ENCODE data around the gene TPPP.

TPPP gene

DNA sequence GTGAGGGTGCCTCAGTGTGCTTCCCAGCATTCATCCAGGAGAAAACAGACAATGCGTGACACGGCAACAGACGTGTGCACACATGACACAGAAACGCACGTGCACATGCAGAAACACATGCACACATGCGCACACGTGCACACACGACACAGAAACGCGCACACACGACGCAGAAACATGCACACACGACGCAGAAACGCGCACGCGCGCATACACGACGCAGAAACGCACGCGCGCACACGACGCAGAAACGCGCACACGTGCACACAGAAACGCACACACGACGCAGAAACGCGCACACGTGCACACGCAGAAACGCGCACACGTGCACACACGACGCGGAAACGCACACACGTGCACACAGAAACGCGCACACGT, 16.5 kb downstream of the TPPP start:
- DNase-seq = no peak

DNA sequence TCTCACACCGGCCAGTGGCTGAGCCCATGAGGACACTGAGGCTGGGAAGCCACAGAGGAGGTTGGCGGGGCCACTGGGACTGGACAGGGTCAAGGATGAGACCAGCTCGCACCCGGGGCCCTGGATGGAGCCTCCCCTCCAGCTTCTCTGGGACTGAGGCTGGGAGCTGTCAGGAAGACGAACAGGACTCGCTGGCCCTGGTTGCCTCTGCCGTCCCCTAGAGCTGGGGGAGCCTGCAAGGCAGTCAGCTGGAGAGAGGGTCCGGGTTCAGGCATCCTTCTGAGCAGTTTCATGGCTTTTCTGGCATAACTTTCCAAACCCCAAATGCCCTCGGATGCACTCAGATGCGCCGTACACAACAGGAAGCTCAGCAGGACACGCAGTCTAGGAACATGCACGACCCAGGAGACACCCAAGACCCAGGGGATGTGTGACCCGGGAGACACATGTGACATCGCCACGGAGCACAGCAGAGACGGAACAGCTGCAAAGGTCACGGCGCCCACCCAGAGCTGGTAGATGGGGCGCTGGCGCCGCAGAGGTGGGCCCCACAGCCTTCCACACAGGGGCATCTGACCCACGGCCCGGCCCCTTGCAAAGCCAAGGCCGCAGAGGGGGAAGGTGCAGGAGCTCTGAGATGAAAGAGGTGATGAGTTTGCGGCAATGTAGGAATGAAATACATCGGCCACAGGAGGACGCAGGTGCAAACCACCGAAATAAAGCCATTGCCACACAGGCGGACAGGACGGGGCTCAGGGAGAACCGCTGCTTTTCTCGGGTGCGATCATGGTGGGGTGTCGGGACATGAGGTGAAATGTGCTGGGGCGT, 17.1 kb downstream of the TPPP start:
- DNase-seq = no peak

DNA sequence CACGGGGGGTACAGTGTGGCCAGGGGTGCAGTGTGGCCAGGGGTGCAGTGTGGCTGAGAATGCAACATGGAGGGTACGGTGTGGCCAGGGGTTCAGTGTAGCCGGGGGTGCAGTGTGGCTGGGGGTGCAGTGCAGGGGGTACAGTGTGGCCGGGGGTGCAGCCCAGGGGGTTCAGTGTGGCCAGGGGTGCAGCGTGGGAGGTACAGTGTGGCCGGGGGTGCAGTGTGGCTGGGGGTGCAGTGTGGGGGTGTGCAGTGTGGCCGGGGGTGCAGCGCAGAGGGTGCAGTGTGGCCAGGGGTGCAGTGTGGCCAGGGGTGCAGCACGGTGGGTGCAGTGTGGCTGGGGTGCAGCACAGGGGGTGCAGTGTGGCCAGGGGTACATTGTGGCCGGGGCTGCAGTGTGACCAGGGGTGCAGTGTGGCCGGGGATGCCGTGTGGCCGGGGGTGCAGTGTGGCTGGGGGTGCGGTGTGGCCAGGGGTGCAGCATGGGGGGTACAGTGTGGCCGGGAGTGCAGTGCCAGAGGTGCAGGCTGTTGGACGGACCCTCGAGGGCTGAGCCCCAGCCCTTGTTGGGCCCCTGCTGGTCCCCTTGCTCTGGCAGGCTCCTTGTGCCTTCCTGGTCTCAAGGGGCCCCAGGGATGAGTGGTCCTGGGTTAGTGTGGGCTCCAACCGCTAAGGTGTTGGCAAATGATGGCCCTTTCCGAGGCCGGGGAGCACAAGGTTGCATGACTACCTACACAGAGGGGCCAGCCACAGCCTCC, 17.9 kb downstream of the TPPP start:
- DNase-seq = no peak

DNA sequence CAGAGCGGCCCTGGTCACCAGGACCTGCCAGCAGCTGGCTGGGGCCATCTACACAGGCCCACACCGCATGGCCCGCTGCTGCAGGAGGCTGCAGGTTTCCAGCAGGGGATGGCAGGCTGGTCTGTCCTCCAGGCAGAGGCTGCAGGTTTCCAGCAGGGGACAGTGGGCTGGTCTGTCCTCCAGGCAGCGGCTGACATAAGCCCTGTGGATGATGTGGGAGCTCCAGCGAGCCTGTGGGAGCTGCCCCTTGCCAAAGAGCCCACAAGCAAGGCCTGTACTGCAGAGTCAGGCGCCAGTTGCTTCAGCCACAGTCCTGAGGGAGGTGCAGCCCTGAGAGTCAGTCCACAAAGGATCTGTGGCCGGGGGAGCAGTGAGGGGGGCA, 18.5 kb downstream of the TPPP start:
- DNase-seq = no peak

DNA sequence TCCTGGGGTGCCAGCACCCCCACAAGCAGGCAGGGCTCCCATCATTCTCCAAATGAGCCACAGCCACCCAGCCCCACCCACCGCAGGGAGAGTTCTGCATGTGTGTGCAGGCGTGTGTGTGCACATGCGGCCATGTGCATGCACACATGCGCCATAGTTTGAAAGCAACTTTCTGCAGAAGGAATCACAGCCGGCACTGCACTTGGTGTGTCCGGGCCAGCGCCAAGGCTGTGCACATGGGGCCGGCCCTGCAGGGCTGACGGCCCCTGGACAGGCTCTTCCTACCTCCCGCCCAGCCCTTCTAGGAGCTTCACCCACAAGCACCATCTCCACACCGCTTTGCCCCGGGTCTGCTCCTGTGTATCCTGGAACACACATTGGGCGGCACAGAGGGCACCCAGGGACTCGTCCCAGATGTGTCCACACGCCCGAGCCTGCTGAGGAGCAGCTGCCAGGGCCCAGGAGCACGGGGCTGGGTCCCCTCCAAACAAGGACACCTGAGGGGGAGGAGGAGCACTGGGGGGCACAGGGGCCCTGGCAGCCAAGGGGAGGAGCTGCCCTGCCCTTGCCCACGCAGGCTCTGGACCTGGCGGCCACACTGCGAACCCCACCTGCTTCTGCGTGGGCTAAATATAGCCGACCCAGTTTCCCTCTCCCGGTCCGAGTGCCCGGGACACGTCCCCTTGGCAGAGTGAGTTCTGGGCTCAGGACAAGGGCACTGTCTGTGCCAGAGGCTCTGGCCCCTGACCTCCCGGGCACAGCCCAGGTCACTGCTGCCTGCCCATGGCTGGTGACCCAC, 19.1 kb downstream of the TPPP start:
- no peak for DNase-seq

DNA sequence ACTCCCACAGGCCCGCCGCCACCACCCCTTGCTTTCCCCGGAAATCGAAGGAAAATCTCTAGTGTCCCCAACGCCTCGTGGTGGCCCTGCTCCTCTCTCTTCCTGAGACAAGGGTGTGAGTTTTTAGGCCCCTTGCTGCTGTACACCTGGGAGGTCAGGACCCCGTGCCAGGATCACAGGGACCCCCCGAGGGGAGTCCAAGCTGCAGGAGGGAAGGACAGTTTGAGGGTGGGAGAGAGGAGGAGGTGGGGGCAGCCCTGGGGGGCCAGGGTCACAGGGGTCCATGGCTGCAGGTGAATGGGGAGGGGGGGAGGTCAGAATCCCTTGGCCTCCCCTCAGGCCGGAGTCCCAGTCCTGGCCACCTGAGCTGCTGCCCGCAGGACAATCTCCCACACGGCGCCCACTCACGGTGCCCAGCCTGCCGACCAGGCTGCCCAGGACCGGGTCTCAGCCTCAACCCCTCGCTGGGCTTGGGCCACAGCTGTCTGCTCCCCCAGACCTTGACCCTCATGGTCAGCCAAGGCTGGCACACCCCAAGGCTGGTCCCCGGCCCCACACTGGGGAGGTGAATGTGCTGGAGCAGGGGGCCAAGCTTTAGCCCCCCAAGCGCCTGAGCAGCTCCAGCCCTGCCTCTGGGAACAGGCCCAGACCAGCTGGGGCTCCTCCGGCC, 19.9 kb downstream of the TPPP start:
- no peak for DNase-seq

DNA sequence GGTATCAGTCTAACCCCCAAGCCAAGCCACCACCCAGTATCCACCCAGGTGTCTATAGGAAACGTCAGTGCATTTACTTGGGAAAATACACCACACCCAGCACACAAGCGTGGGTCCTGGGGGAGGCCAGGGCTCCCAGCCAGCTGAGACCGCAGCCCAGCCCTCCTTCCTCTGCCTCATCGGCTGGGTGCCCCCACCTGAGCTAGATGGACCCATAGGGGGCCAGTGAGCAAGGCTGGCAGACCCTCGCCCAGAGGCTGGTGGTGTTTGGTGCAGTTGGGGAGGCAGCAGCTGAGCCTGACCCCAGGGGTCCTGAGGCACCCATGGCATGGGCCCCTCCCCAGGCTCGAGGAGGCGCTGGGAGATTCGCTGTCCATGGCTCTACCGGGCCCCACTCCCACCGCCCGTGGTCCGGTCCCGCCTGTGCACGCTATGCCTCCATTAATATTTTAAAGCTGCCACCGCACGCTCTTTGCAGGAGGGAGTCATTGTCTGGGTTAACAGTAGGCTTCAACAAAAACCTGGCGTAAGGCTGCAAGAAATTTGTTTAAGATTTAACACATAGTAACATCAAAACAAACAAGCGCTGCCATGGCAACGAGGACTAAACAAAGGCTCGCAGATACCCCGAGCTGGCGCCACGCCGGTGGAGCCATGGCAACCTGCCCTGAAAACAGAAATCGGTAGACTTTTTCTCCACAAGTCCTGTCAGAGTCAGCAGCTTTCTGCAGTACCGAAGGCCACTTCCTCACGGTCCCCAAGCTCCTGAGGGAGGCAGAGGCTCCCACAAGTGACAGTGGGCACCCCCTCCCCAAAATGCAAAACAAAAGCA, 20.6 kb downstream of the TPPP start:
- DNase-seq = no peak

DNA sequence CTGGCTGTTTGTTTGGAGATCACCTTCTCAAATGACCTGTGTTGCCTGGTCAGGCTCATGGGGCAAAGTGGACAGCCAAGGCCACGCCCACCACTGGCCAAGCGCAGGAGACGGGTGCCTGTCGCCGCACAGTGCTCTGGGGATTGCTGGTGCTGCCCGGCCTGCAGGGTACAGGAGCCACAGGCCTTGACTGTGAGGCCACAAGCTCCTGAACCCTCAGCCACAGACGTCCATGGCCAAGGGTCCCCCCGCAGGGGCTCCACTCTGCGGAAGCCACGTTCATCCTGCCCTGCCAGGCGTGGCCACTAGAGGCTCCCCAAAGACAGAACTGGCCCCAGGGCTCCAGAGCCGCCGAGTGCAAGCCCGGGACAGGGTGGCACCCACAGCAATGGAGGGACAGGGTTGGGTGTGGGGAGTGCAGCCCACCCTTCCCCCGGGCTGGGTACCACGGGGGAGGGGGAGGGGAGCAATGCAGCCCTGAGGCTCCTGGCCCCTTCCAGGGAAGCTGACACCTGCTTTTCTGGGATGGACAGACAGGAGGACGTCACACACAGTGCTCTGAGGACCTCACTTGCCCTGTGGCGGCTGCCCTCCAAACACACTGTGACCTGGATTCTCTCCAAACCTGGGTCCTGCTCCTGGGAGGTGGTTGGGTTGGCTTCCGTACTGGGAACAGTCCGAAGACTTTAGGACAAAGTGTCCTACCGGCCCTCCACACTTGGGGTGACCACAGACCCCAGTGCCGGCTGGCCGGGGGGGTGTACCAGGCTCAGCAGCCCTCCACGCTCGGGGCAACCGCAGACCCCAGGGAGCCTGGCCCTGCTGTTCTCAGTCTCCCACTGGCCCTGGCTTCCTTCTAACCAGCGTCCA, 21.5 kb downstream of the TPPP start:
- DNase-seq = peak; percentile 25

DNA sequence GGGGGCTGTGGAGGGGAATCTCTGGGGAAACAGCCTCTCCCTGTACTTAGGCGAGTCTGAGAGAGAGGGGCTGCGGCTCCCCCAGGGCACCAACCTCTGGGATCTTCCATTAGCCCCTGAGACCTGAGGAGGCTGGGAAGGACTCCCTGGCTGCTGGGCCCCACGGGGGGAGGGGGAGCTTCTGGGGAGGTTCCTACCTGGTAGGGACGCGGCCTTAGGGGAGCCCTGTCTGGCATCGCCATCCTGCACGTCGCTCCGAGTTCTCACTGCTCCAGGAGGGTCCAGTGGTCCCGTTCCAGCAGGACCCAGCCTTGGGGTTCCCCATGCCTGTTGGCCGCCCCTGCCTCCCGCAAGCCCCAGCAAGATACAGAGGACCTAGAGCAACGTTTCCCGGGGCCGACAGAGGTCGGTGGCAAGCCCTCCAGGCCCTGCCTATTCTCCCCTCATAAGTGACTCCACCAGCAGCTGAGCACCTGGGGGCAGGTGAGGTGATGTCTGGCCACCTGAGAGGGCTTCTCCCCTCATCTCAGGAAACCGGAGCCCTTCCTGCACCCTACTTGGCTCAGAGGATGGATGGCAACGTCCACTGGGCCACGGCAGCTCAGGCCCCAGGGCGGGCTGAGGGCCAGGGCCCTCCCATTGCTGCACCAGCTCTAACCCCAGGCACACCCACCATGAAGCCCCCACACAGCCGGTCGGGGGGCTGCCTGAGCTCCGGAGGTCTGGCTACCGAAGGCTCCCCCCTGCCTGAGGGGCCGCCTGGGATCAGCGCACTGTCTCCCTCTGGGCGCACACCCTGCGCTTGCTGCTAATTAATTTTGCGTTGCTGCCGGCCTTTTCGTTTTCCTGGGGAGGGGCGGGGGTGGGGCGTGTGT, 22.5 kb downstream of the TPPP start:
- no peak for DNase-seq

DNA sequence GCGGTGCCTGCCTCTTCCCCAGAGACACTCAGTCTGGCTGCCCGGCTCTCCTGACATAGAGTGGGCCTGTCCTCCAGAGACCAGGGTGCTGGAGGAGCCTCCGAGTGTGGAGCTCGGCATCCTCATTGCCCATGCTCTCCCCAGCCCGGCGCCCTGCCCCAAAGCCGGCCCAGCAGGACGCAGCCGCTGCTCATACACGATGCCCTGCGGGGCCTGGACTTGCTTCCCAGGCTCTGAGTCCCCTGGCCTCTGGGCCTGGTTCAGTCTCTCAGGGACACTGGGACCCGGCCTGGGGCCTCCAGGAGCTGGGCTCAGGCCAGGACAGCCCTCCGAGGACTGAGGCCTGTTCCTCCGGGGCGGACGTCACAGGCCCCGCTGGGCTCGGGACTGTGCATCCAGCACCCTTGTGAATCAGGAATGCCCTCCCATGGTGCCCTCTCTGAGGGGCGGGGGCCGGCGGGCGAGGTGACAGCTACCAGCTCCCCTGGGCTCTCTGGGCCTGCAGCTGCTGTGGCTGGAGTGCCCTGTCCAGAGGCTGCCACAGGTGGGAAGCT, 23.2 kb downstream of the TPPP start:
- no peak for DNase-seq

DNA sequence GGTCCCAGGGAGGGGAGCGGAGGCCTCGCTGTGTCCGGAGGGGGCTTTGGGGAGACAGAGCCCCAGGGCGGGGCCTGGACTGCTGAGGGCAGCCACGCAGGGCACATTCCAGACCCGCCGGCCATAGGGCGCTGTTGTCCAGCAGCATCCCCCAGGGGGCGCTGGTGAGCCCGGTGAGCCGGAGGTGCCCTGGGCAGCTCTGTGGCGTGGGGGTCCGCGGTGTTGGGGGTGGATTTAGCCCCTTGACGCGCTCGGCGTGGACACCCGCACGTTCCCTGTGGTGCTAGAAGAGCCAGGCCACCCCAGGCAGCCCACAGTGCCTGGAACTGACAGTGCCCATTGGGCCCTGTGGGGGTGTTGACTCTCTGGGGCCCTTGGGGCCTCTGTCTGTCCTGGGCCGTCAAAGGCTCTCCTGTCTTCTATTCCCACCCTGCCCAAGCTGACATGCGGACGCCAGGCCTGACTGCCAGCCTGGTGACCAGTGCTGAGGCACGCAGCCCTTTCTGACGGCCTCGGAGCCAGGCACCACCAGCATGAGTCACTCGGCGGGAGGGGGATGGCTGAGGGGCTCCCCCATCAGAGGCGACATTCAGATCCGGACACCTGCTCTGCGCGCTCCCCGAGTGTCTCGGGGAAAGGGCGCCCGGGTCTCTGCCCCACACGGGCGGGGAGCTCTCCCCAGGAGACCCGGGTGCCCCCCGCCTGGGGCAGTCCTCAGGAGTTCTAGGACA, 23.9 kb downstream of the TPPP start:
- no peak for DNase-seq

DNA sequence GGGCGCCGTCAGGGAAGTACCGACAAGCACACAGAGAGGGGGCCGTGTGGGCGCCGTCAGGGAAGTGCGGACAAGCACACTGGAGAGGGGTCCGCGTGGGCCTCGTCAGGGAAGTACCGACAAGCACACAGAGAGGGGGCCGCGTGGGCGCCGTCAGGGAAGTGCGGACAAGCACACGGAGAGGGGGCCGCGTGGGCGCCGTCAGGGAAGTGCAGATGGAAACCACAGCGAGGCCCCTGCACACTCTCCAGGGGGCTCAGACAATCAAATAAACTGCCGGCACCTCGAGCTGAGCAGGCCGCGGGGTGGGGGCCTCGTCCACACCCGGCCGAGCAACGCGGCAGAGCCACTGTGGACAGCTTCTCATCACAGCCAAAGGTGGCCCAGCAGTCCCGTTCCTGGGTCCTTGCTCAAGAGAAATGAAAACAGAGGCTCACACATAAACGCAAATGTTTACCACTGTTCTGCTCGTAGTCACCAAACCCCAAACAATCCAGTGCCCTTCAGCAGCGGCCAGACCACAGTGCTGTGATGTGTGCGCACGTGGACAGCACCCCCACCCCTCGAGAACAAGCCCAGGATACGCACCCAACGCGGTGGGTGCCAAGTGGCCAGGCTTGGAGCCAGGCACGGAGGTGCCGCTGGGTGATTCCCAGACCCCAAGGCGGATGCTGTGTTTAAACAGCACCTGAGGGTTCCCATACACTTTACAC, 24.7 kb downstream of the TPPP start:
- no peak for DNase-seq

DNA sequence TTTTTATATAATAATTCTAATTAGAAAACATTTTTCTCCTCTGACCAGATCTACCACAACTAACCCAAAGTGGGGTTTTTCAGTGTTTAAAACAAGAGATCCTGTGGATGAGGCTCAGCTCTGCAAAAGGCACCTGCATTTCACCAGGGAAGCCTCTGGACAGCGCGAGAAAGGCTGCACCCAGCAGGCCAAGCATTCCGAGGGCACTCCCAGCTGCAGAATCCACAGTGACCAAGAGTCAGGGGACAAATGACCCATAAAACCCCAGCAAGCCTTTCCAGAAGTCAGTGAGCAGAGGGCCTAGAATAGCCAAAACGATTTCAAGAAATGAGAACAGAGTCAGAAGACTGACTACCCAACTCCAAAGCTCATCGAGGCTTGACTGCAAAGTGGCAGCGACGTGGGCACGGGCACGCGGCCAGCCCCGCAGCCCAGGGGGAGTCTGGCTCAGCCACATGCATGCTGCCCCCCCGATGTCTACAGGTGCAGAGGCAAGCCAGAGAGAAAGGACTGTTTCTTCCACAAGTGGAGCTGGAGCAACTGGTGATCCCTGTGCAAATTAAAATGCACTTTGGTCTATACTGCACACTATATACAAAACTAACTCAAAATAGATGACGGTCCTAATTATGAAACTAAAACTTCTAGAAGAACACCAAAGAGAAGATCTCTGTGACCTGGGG, 26.2 kb downstream of the TPPP start:
- no peak for DNase-seq

DNA sequence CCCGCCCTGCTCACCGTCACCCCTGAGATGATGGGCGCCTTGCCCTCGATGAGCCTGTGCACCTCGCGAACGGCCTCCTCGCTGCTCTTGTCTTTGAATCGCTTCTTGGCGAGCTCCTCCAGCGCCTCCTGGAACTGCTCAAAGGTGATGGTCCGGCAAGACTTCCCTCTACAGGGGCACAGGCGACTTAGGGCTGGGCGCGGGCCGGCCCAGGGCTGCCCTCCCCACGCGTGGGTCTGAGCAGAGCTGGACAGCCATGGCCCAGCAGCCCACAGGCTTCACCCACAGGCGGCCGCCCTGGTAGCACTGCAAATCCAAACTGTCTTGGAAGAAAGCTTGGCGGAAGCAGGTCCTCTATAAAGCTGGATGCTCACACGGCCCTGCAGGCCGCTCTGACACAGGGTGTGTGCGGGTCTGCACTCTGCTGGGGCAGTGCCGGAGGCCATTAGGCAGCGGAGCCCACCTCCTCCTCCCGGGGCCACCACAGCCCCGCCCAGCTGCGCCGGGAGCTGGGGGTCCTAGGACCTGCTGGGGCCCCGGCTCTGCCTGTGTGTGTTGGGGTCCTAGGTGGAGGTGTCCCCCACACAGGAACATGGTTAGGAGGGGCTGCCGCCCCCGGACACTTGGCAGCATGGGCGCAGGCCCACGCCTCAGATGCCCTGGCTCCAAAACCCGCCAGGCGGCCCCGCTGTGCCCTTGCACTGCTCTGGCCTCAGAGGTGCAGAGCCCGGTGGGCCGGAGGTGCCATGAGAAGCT, 27.0 kb downstream of the TPPP start:
- no peak for DNase-seq

DNA sequence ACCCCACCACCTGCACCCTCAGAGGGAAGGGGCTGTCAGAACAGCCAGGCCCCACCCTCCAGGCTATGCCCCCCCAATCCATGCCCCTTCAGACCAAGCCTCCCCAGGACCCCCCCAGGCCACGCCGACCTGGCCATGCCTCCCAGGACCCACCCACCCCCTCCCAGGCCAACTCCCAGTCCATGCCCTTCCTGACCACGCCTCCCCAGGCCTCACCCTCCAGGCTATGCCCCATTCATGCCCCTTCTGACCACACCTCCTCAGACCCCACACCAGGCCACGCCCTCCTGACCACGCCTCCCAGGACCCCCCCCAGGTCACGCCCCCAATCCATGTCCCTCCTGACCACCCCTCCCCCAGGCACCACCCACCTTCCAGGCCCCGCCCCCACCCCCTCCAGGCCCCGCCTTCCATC, 27.6 kb downstream of the TPPP start:
- DNase-seq = no peak

DNA sequence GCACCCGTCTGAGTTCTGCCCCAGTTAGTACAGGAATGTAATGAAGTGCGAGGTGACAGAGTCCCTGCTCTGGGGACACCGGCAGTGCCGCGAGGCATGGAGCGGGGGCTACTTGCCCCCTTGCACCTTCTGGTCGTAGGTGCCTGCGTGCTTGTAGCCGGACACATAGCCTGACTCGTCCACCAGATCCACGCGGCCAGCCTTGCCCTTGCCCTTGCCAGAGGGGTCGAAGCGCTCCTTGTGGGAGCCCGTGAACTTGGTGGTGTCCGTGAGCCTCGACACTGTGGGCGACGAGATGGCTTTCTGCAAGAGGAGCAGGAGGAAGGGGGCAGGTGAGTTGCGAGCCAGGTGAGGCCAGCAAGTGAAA, 28.2 kb downstream of the TPPP start:
- no peak for DNase-seq

Measured in GDM1 (cell line).